HG03103 (cell line): ENCODE data around the gene TMEM45A.
"Not testable (repeated sequence)": the region's sequence is repeated elsewhere in the genome, so short reads cannot be mapped to it uniquely, and the experiment has no call there.

Experiments
- ATAC-seq: cut with Tn5 transposase; IDR thresholded peaks from one replicate; pipeline ENCODE4 v1.9.1; 2021; ENCODE audit warnings: low read depth; ENCODE audit not compliant: unreplicated experiment

The TMEM45A gene

GRCh38 chr3:100531093-100531492 is 38.7 kb downstream of the TMEM45A start:
- ATAC-seq = no peak

- ATAC-seq = no peak
These were observed 40.0 kb downstream of the TMEM45A start for GRCh38 chr3:100532411-100532810.

GRCh38 chr3:100533176-100533575 is 40.8 kb downstream of the TMEM45A start:
- no peak for ATAC-seq

GRCh38 chr3:100535610-100535943 is 43.2 kb downstream of the TMEM45A start:
- no peak for ATAC-seq

GRCh38 chr3:100536093-100536492 is 43.7 kb downstream of the TMEM45A start:
- ATAC-seq = no peak

- ATAC-seq = no peak
These were observed 45.4 kb downstream of the TMEM45A start for GRCh38 chr3:100537646-100538338.

GRCh38 chr3:100538339-100538706 is 45.9 kb downstream of the TMEM45A start:
- no peak for ATAC-seq

- ATAC-seq = no peak
These were observed 48.4 kb downstream of the TMEM45A start for GRCh38 chr3:100540791-100541334.

GRCh38 chr3:100541428-100541827 is 49.0 kb downstream of the TMEM45A start:
- not testable (repeated sequence) for ATAC-seq

GRCh38 chr3:100545371-100545770 is 53.0 kb downstream of the TMEM45A start:
- no peak for ATAC-seq

GRCh38 chr3:100546020-100546744 is 53.8 kb downstream of the TMEM45A start:
- ATAC-seq = no peak

- no peak for ATAC-seq
These were observed 55.6 kb downstream of the TMEM45A start for GRCh38 chr3:100548053-100548452.

- ATAC-seq = no peak
These were observed 61.4 kb downstream of the TMEM45A start for GRCh38 chr3:100553618-100554372.

GRCh38 chr3:100554373-100554676 is 61.9 kb downstream of the TMEM45A start:
- no peak for ATAC-seq

- ATAC-seq = no peak
These were observed 64.4 kb downstream of the TMEM45A start for GRCh38 chr3:100556673-100557310.

- ATAC-seq = no peak
These were observed 65.8 kb downstream of the TMEM45A start for GRCh38 chr3:100558233-100558632.

GRCh38 chr3:100560426-100560825 is 68.0 kb downstream of the TMEM45A start:
- no peak for ATAC-seq

GRCh38 chr3:100561459-100562158 is 69.2 kb downstream of the TMEM45A start:
- no peak for ATAC-seq

GRCh38 chr3:100562224-100562857 is 69.9 kb downstream of the TMEM45A start:
- ATAC-seq = no peak

- no peak for ATAC-seq
These were observed 70.8 kb downstream of the TMEM45A start for GRCh38 chr3:100563228-100563627.
